MM.1S (cell line): ENCODE data around the gene AATK.

Source experiments
- DNase-seq: peaks from one replicate; pipeline ENCODE4 v3.0.0-alpha.2; 2015
- H2AFZ ChIP-seq: fragments of 300-600 bp; sonication (generic); 2 replicates; pipeline ENCODE4 v1.6.0; 2016; ENCODE audit warnings: antibody characterized with exemption, low read length
- H3F3A ChIP-seq: fragments of 300-600 bp; sonication (generic); 2 replicates; pipeline ENCODE4 v1.6.1; 2016; ENCODE audit warnings: mild to moderate bottlenecking, antibody characterized with exemption, low read length, moderate library complexity, mixed read lengths; ENCODE audit not compliant: insufficient read depth
- H3K27ac ChIP-seq: fragments of 300-600 bp; sonication (generic); 2 replicates; pipeline ENCODE4 v1.5.1; 2016; ENCODE audit warnings: mild to moderate bottlenecking, low read length
- H3K27me3 ChIP-seq: fragments of 300-600 bp; sonication (generic); replicated peaks from 2 replicates; pipeline ENCODE4 v1.6.0; 2016; ENCODE audit warnings: low read length; ENCODE audit not compliant: insufficient read depth
- H3K36me3 ChIP-seq: fragments of 300-600 bp; sonication (generic); replicated peaks from 2 replicates; pipeline ENCODE4 v1.6.1; 2016; ENCODE audit warnings: mild to moderate bottlenecking, low read length, mixed read lengths; ENCODE audit not compliant: insufficient read depth
- H3K4me1 ChIP-seq: fragments of 300-600 bp; sonication (generic); 2 replicates; pipeline ENCODE4 v1.6.1; 2016; ENCODE audit warnings: low read length, mixed read lengths
- H3K4me2 ChIP-seq: fragments of 300-600 bp; sonication (generic); 2 replicates; pipeline ENCODE4 v1.6.0; 2016; ENCODE audit warnings: low read depth, low read length
- H3K4me3 ChIP-seq: fragments of 300-600 bp; sonication (generic); 2 replicates; pipeline ENCODE4 v1.5.1; 2016; ENCODE audit warnings: low read length, mixed read lengths
- H3K79me2 ChIP-seq: fragments of 300-600 bp; sonication (generic); 2 replicates; pipeline ENCODE4 v1.6.1; 2016; ENCODE audit warnings: mixed run types, low read length, mixed read lengths
- H3K9ac ChIP-seq: fragments of 300-600 bp; sonication (generic); 2 replicates; pipeline ENCODE4 v1.6.1; 2016; ENCODE audit warnings: low read length, mixed read lengths
- H3K9me2 ChIP-seq: fragments of 300-600 bp; sonication (generic); replicated peaks from 2 replicates; pipeline ENCODE4 v1.6.1; 2016; ENCODE audit warnings: mild to moderate bottlenecking, low read length, mixed read lengths; ENCODE audit not compliant: insufficient read depth
- H3K9me3 ChIP-seq: fragments of 300-600 bp; sonication (generic); replicated peaks from 2 replicates; pipeline ENCODE4 v1.6.1; 2016; ENCODE audit warnings: mild to moderate bottlenecking, low read length, mixed read lengths; ENCODE audit not compliant: insufficient read depth
- H4K20me1 ChIP-seq: fragments of 300-600 bp; sonication (generic); 2 replicates; pipeline ENCODE4 v1.6.1; 2016; ENCODE audit warnings: mild to moderate bottlenecking, low read length, moderate library complexity, mixed read lengths; ENCODE audit not compliant: insufficient read depth
- EZH2 ChIP-seq: fragments of 300-600 bp; sonication (generic); optimal IDR thresholded peaks from 2 replicates; pipeline ENCODE3; 2017; ENCODE audit warnings: low read depth, mild to moderate bottlenecking, antibody characterized with exemption, low read length, mixed read lengths
- EZH2phosphoT487 ChIP-seq: fragments of 300-600 bp; sonication (generic); IDR thresholded peaks from 2 replicates; pipeline ENCODE4 v1.6.1; 2018; ENCODE audit warnings: antibody characterized with exemption, low read length
- TF ChIP-seq, protein P1 (sequence below): fragments of 300-600 bp; sonication (generic); IDR thresholded peaks from 2 replicates; pipeline ENCODE4 v1.5.1; 2016; ENCODE audit warnings: antibody characterized with exemption, low read length, mixed read lengths

Gene AATK

GRCh38 chr17:81139428-81139827 lies 26.6 kb downstream of the AATK start:
- Histone ChIP-seq H3K9me3 (no peaks in the 10 kb centered on the region), H3F3A (no peaks in the 10 kb centered on the region), H3K27me3 (peaks cover 75% of the 10 kb centered on the region), H3K27ac (no peak overlapping the region), H3K36me3 (no peaks in the 10 kb centered on the region), H3K4me3 (no peak overlapping the region), H3K4me2 (no peak overlapping the region), H3K9ac (no peak overlapping the region), H4K20me1 (no peaks in the 10 kb centered on the region), H3K9me2 (no peaks in the 10 kb centered on the region), H3K79me2 (no peaks in the 10 kb centered on the region), H3K4me1 (no peaks in the 10 kb centered on the region), H2AFZ (no peak overlapping the region)
- no peak for TF ChIP-seq EZH2
- TF ChIP-seq, protein P1, sequence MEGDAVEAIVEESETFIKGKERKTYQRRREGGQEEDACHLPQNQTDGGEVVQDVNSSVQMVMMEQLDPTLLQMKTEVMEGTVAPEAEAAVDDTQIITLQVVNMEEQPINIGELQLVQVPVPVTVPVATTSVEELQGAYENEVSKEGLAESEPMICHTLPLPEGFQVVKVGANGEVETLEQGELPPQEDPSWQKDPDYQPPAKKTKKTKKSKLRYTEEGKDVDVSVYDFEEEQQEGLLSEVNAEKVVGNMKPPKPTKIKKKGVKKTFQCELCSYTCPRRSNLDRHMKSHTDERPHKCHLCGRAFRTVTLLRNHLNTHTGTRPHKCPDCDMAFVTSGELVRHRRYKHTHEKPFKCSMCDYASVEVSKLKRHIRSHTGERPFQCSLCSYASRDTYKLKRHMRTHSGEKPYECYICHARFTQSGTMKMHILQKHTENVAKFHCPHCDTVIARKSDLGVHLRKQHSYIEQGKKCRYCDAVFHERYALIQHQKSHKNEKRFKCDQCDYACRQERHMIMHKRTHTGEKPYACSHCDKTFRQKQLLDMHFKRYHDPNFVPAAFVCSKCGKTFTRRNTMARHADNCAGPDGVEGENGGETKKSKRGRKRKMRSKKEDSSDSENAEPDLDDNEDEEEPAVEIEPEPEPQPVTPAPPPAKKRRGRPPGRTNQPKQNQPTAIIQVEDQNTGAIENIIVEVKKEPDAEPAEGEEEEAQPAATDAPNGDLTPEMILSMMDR = no peak
- TF ChIP-seq EZH2phosphoT487 = no peak
- DNase-seq = no peak

GRCh38 chr17:81138500-81138899 lies 27.5 kb downstream of the AATK start:
- Histone ChIP-seq H3K4me1 (no peaks in the 10 kb centered on the region), H3K4me2 (no peak overlapping the region), H3K9me3 (no peaks in the 10 kb centered on the region), H3K36me3 (no peaks in the 10 kb centered on the region), H3K9ac (no peak overlapping the region), H4K20me1 (no peaks in the 10 kb centered on the region), H3F3A (no peaks in the 10 kb centered on the region), H3K9me2 (no peaks in the 10 kb centered on the region), H3K27ac (no peak overlapping the region), H3K4me3 (no peak overlapping the region), H3K79me2 (no peaks in the 10 kb centered on the region), H2AFZ (no peak overlapping the region), H3K27me3 (peaks cover 75% of the 10 kb centered on the region)
- TF ChIP-seq EZH2 (no peak), EZH2phosphoT487 (no peak)
- TF ChIP-seq, protein P1 = no peak
- DNase-seq = no peak

GRCh38 chr17:81138083-81138482 lies 27.9 kb downstream of the AATK start:
- Histone ChIP-seq H3K79me2 (no peaks in the 10 kb centered on the region), H3K27me3 (peaks cover 75% of the 10 kb centered on the region), H3K4me1 (no peaks in the 10 kb centered on the region), H3K9me3 (no peaks in the 10 kb centered on the region), H3F3A (no peaks in the 10 kb centered on the region), H3K9me2 (no peaks in the 10 kb centered on the region), H3K4me2 (no peak overlapping the region), H3K27ac (no peak overlapping the region), H2AFZ (no peak overlapping the region), H3K4me3 (no peak overlapping the region), H3K9ac (no peak overlapping the region), H3K36me3 (no peaks in the 10 kb centered on the region), H4K20me1 (no peaks in the 10 kb centered on the region)
- no peak for DNase-seq
- TF ChIP-seq, protein P1 = no peak
- TF ChIP-seq EZH2 = no peak
- TF ChIP-seq EZH2phosphoT487 = no peak
